GM23338 (cell line): ENCODE measurements around the gene MLLT3. TPM values are rescaled to one million over a fixed set of nuclear protein-coding genes. Genes with fewer than 3 reads are reported as not detected.

Experiments
- ATAC-seq: fragments of 200-7000 bp; cut with Tn5 transposase; 3 replicates; pipeline ENCODE4 v1.9.1; 2020
- DNase-seq: peaks from one replicate; pipeline ENCODE4 v3.0.0-alpha.2; 2015; ENCODE audit warnings: low spot score
- H2AFZ ChIP-seq: fragments of 200-600 bp; sonication (generic); 2 replicates; pipeline ENCODE4 v1.8.0; 2016; ENCODE audit warnings: antibody characterized with exemption, mild to moderate bottlenecking, moderate library complexity
- H3F3A ChIP-seq: fragments of 200-600 bp; sonication (generic); replicated peaks from 2 replicates; pipeline ENCODE4 v1.8.0; 2017; ENCODE audit warnings: antibody characterized with exemption, mixed run types, low read depth
- H3K27ac ChIP-seq: fragments of 200-600 bp; sonication (generic); 2 replicates; pipeline ENCODE4 v1.6.1; 2016; ENCODE audit warnings: low read depth
- H3K27me3 ChIP-seq: fragments of 200-600 bp; sonication (generic); 2 replicates; pipeline ENCODE4 v1.8.0; 2016; ENCODE audit warnings: mild to moderate bottlenecking, mixed run types, moderate library complexity; ENCODE audit not compliant: insufficient read depth
- H3K36me3 ChIP-seq: fragments of 200-600 bp; sonication (generic); 2 replicates; pipeline ENCODE4 v1.8.0; 2016; ENCODE audit warnings: mild to moderate bottlenecking; ENCODE audit not compliant: insufficient read depth
- H3K4me1 ChIP-seq: fragments of 200-600 bp; sonication (generic); 2 replicates; pipeline ENCODE4 v1.8.0; 2016; ENCODE audit warnings: mild to moderate bottlenecking, moderate library complexity; ENCODE audit not compliant: insufficient read depth
- H3K4me2 ChIP-seq: fragments of 200-600 bp; sonication (generic); 2 replicates; pipeline ENCODE4 v1.7.1; 2017; ENCODE audit warnings: mixed run types
- H3K4me3 ChIP-seq: fragments of 200-600 bp; sonication (generic); 2 replicates; pipeline ENCODE4 v1.6.1; 2016; ENCODE audit warnings: mixed run types
- H3K79me2 ChIP-seq: fragments of 200-600 bp; sonication (generic); replicated peaks from 2 replicates; pipeline ENCODE4 v1.8.0; 2017; ENCODE audit warnings: mild to moderate bottlenecking; ENCODE audit not compliant: insufficient read depth
- H3K9me2 ChIP-seq: fragments of 200-600 bp; sonication (generic); 2 replicates; pipeline ENCODE4 v1.8.0; 2017; ENCODE audit not compliant: insufficient read depth
- H4K20me1 ChIP-seq: fragments of 200-600 bp; sonication (generic); replicated peaks from 2 replicates; pipeline ENCODE4 v1.8.0; 2017; ENCODE audit warnings: mild to moderate bottlenecking; ENCODE audit not compliant: insufficient read depth
- H3K27ac Mint-ChIP-seq: 2 replicates; pipeline ENCODE4 v1.8.0; 2020; ENCODE audit warnings: inconsistent platforms, mild to moderate bottlenecking, moderate library complexity, mixed read lengths
- H3K27me3 Mint-ChIP-seq: 3 replicates; pipeline ENCODE4 v1.8.0; 2022; ENCODE audit warnings: low read depth, mild to moderate bottlenecking, moderate library complexity, mixed read lengths, inconsistent platforms; ENCODE audit not compliant: insufficient read depth, poor library complexity
- H3K36me3 Mint-ChIP-seq: 3 replicates; pipeline ENCODE4 v1.8.0; 2021; ENCODE audit warnings: low read depth, mild to moderate bottlenecking, inconsistent platforms, moderate library complexity, mixed read lengths
- H3K4me1 Mint-ChIP-seq: 3 replicates; pipeline ENCODE4 v1.8.0; 2020; ENCODE audit warnings: mild to moderate bottlenecking, inconsistent platforms, mixed read lengths
- H3K4me3 Mint-ChIP-seq: 3 replicates; pipeline ENCODE4 v1.8.0; 2021; ENCODE audit warnings: moderate library complexity, mild to moderate bottlenecking, inconsistent platforms, mixed read lengths
- H3K9me3 Mint-ChIP-seq: 3 replicates; pipeline ENCODE4 v1.8.0; 2020; ENCODE audit warnings: moderate library complexity, mild to moderate bottlenecking, inconsistent platforms, mixed read lengths
- CREB1 ChIP-seq: fragments of 250-450 bp; sonication (Bioruptor Pico); IDR thresholded peaks from 2 replicates; pipeline ENCODE4 v1.5.0; 2020; ENCODE audit warnings: low read depth, mild to moderate bottlenecking, moderate library complexity
- CTCF ChIP-seq, 2 experiments: fragments of 200-600 bp in 1 of 2; sonication (generic) in 1 of 2; conservative IDR thresholded peaks; 2 replicates each; pipeline versions ENCODE4 v1.5.1 to v1.6.1; 2016 to 2017; ENCODE audit warnings: antibody characterized with exemption in 2 of 2, low read depth in 2 of 2, mild to moderate bottlenecking in 2 of 2, moderate library complexity in 1 of 2
- ETS1 ChIP-seq: IDR thresholded peaks from 2 replicates; pipeline ENCODE4 v1.6.1; 2016; ENCODE audit warnings: antibody characterized with exemption
- EZH2 ChIP-seq: fragments of 200-600 bp; sonication (generic); IDR thresholded peaks from one replicate; pipeline ENCODE4 v1.8.0; 2017; ENCODE audit warnings: antibody characterized with exemption, mild to moderate bottlenecking, low read depth; ENCODE audit not compliant: unreplicated experiment
- EZH2phosphoT487 ChIP-seq: fragments of 200-600 bp; sonication (generic); IDR thresholded peaks from one replicate; pipeline ENCODE4 v1.8.1; 2018; ENCODE audit warnings: antibody characterized with exemption; ENCODE audit not compliant: unreplicated experiment
- JUNB ChIP-seq: IDR thresholded peaks from one replicate; pipeline ENCODE4 v1.6.1; 2016; ENCODE audit warnings: antibody characterized with exemption; ENCODE audit not compliant: unreplicated experiment
- NANOG ChIP-seq: IDR thresholded peaks from 2 replicates; pipeline ENCODE4 v1.6.1; 2016; ENCODE audit warnings: antibody characterized with exemption, borderline replicate concordance
- POLR2AphosphoS5 ChIP-seq: IDR thresholded peaks from 2 replicates; pipeline ENCODE4 v1.6.1; 2016; ENCODE audit warnings: antibody characterized with exemption, low read depth
- REST ChIP-seq: IDR thresholded peaks from one replicate; pipeline ENCODE4 v1.6.1; 2018; ENCODE audit warnings: antibody characterized with exemption; ENCODE audit not compliant: unreplicated experiment
- STAT1 ChIP-seq: IDR thresholded peaks from one replicate; pipeline ENCODE4 v1.6.1; 2016; ENCODE audit warnings: antibody characterized with exemption; ENCODE audit not compliant: unreplicated experiment
- ZNF114 ChIP-seq: fragments of 250-450 bp; sonication (Bioruptor Pico); IDR thresholded peaks from 2 replicates; pipeline ENCODE4 v1.5.0; 2020; ENCODE audit warnings: mild to moderate bottlenecking, moderate library complexity
- ZNF331 ChIP-seq: fragments of 250-450 bp; sonication (Bioruptor Pico); IDR thresholded peaks from 2 replicates; pipeline ENCODE4 v1.5.0; 2020; ENCODE audit warnings: low read depth, mild to moderate bottlenecking, moderate library complexity
- ZNF462 ChIP-seq: fragments of 250-450 bp; sonication (Bioruptor Pico); IDR thresholded peaks from 2 replicates; pipeline ENCODE4 v1.5.0; 2020; ENCODE audit warnings: mild to moderate bottlenecking, moderate library complexity
- polyA plus RNA-seq: library from polyadenylated mRNA; unstranded; fragments of >200 nt; fragmentation: Nextera tagmentation; extraction: Ambion mirVana; gene quantifications from 2 replicates; pipeline ENCODE4 v1.2.1, GENCODE V29; 2016
- total RNA-seq: library from RNA; depleted of rRNA; stranded (reverse); fragments of >200 nt; shearing (Covaris generic); gene quantifications from 2 replicates; pipeline ENCODE4 v1.2.3, GENCODE V29; 2014

MLLT3 gene
- total and polyA plus RNA-seq, 2 experiments from 2014 or later: 7.5 to 9.5 TPM

GRCh38 chr9:20486552-20486951 is 135.7 kb downstream of the MLLT3 start:
- Histone ChIP-seq H3K79me2 (no peaks in the 10 kb centered on the region), H3K4me2 (no peak overlapping the region), H3K27ac (no peak overlapping the region), H2AFZ (no peak overlapping the region), H3K4me3 (no peak overlapping the region), H3F3A (no peaks in the 10 kb centered on the region), H3K9me2 (no peaks in the 10 kb centered on the region), H3K4me1 (no peaks in the 10 kb centered on the region), H4K20me1 (no peaks in the 10 kb centered on the region), H3K27me3 (no peaks in the 10 kb centered on the region), H3K36me3 (no peaks in the 10 kb centered on the region)
- H3K4me3 Mint-ChIP-seq: no peak overlapping the region
- no peaks in the 10 kb centered on the region for H3K9me3 Mint-ChIP-seq
- no peaks in the 10 kb centered on the region for H3K27me3 Mint-ChIP-seq
- DNase-seq (no peak), ATAC-seq (no peak)
- H3K36me3 Mint-ChIP-seq: no peaks in the 10 kb centered on the region
- H3K27ac Mint-ChIP-seq: peak overlapping the region; percentile 22; the same call in 1 of the 2 replicates
- H3K4me1 Mint-ChIP-seq: peaks cover 12% of the 10 kb centered on the region; the same call in 2 of the 3 replicates
- TF ChIP-seq ZNF114 (CRISPR knock-in tag) (no peak), EZH2phosphoT487 (no peak), JUNB (no peak), EZH2 (no peak), ETS1 (no peak), ZNF462 (CRISPR knock-in tag) (no peak), CREB1 (CRISPR knock-in tag) (no peak), POLR2AphosphoS5 (no peak), STAT1 (no peak), CTCF (conservative IDR thresholded peaks at IDR 0.05; ENCODE audit: low read depth in 2 of 2) (no peak), ZNF331 (CRISPR knock-in tag) (no peak), NANOG (no peak), REST (no peak)
